ENCODE data around the gene SLCO3A1.

The SLCO3A1 gene

GRCh38 chr15:91853511-91853947 lies at the start of gene SLCO3A1:
Gene SLCO3A1 (plus strand): TSS chr15:91853708.
- peak; percentile 84 for DNase-seq
- CTCF ChIA-PET: interaction anchor here (0.9 to 7.5 kb wide), 7 partner anchors 10 to 552 kb away, joined by 3 to 61 read pairs (median 7); no protein-coding TSS in a partner anchor
- peak within 1 kb of the TSS; percentile 88 for H3K4me3 Mint-ChIP-seq
- H3K4me1 Mint-ChIP-seq: peaks cover 76% of the 10 kb centered on the region
- H3K27ac Mint-ChIP-seq: peak within 1 kb of the TSS; percentile 90
- H3K36me3 Mint-ChIP-seq: peaks cover 11% of the 10 kb centered on the region
- peaks cover 3% of the 10 kb centered on the region for H3K9me3 Mint-ChIP-seq
- H3K27me3 Mint-ChIP-seq: peaks cover 7% of the 10 kb centered on the region

GRCh38 chr15:91807122-91807521 lies 46.4 kb upstream of the SLCO3A1 start:
- H3K27ac Mint-ChIP-seq: no peak overlapping the region
- no peak overlapping the region for H3K4me3 Mint-ChIP-seq
- peaks cover 36% of the 10 kb centered on the region for H3K27me3 Mint-ChIP-seq
- no peaks in the 10 kb centered on the region for H3K9me3 Mint-ChIP-seq
- no peak for DNase-seq
- no peaks in the 10 kb centered on the region for H3K4me1 Mint-ChIP-seq
- no peaks in the 10 kb centered on the region for H3K36me3 Mint-ChIP-seq
- CTCF ChIA-PET: interaction anchor here (1.1 kb wide), 1 partner anchor 206 kb away, joined by 3 read pairs; no protein-coding TSS in a partner anchor

- peaks cover 14% of the 10 kb centered on the region for H3K9me3 Mint-ChIP-seq
- DNase-seq: no peak
- H3K4me1 Mint-ChIP-seq: no peaks in the 10 kb centered on the region
- CTCF ChIA-PET: no interaction called here
- H3K27me3 Mint-ChIP-seq: peaks cover 13% of the 10 kb centered on the region
- no peaks in the 10 kb centered on the region for H3K36me3 Mint-ChIP-seq
- no peak overlapping the region for H3K4me3 Mint-ChIP-seq
- H3K27ac Mint-ChIP-seq: no peak overlapping the region
Measured at GRCh38 chr15:91813924-91814323, 39.6 kb upstream of the SLCO3A1 start.

GRCh38 chr15:91816942-91817341 lies 36.6 kb upstream of the SLCO3A1 start:
- Mint-ChIP-seq H3K9me3 (peaks cover 14% of the 10 kb centered on the region), H3K36me3 (no peaks in the 10 kb centered on the region), H3K27ac (no peak overlapping the region), H3K4me1 (no peaks in the 10 kb centered on the region), H3K27me3 (peaks cover 8% of the 10 kb centered on the region), H3K4me3 (no peak overlapping the region)
- no peak for DNase-seq
- CTCF ChIA-PET: no interaction called here

GRCh38 chr15:91821458-91821857 lies 32.0 kb upstream of the SLCO3A1 start:
- Mint-ChIP-seq H3K27me3 (peaks cover 9% of the 10 kb centered on the region), H3K4me3 (no peak overlapping the region), H3K9me3 (no peaks in the 10 kb centered on the region), H3K4me1 (no peaks in the 10 kb centered on the region), H3K27ac (no peak overlapping the region), H3K36me3 (no peaks in the 10 kb centered on the region)
- DNase-seq: no peak
- CTCF ChIA-PET: interaction anchor here (1.5 to 1.6 kb wide), 2 partner anchors 8 to 115 kb away, joined by 5 to 6 read pairs; no protein-coding TSS in a partner anchor

GRCh38 chr15:91824256-91824655 lies 29.3 kb upstream of the SLCO3A1 start:
- no peak overlapping the region for H3K27ac Mint-ChIP-seq
- no peaks in the 10 kb centered on the region for H3K9me3 Mint-ChIP-seq
- peaks cover 14% of the 10 kb centered on the region for H3K27me3 Mint-ChIP-seq
- no peak for DNase-seq
- no peak overlapping the region for H3K4me3 Mint-ChIP-seq
- no peaks in the 10 kb centered on the region for H3K36me3 Mint-ChIP-seq
- no peaks in the 10 kb centered on the region for H3K4me1 Mint-ChIP-seq
- CTCF ChIA-PET: no interaction called here

GRCh38 chr15:91826443-91826842 lies 27.1 kb upstream of the SLCO3A1 start:
- no peak for DNase-seq
- H3K4me1 Mint-ChIP-seq: no peaks in the 10 kb centered on the region
- CTCF ChIA-PET: no interaction called here
- H3K27ac Mint-ChIP-seq: no peak overlapping the region
- H3K9me3 Mint-ChIP-seq: no peaks in the 10 kb centered on the region
- peaks cover 9% of the 10 kb centered on the region for H3K27me3 Mint-ChIP-seq
- H3K36me3 Mint-ChIP-seq: no peaks in the 10 kb centered on the region
- H3K4me3 Mint-ChIP-seq: no peak overlapping the region

GRCh38 chr15:91833056-91833455 lies 20.5 kb upstream of the SLCO3A1 start:
- no peak overlapping the region for H3K27ac Mint-ChIP-seq
- no peaks in the 10 kb centered on the region for H3K9me3 Mint-ChIP-seq
- CTCF ChIA-PET: no interaction called here
- H3K27me3 Mint-ChIP-seq: peaks cover 24% of the 10 kb centered on the region
- no peaks in the 10 kb centered on the region for H3K36me3 Mint-ChIP-seq
- H3K4me1 Mint-ChIP-seq: no peaks in the 10 kb centered on the region
- H3K4me3 Mint-ChIP-seq: no peak overlapping the region
- no peak for DNase-seq

- H3K4me3 Mint-ChIP-seq: no peak overlapping the region
- CTCF ChIA-PET: no interaction called here
- no peaks in the 10 kb centered on the region for H3K4me1 Mint-ChIP-seq
- H3K9me3 Mint-ChIP-seq: no peaks in the 10 kb centered on the region
- no peak for DNase-seq
- no peaks in the 10 kb centered on the region for H3K36me3 Mint-ChIP-seq
- no peak overlapping the region for H3K27ac Mint-ChIP-seq
- peaks cover 29% of the 10 kb centered on the region for H3K27me3 Mint-ChIP-seq
Measured at GRCh38 chr15:91839867-91840266, 13.6 kb upstream of the SLCO3A1 start.

GRCh38 chr15:91841861-91842260 lies 11.6 kb upstream of the SLCO3A1 start:
- H3K27me3 Mint-ChIP-seq: peaks cover 39% of the 10 kb centered on the region
- no peaks in the 10 kb centered on the region for H3K9me3 Mint-ChIP-seq
- CTCF ChIA-PET: no interaction called here
- DNase-seq: no peak
- no peak overlapping the region for H3K27ac Mint-ChIP-seq
- H3K36me3 Mint-ChIP-seq: no peaks in the 10 kb centered on the region
- H3K4me1 Mint-ChIP-seq: no peaks in the 10 kb centered on the region
- no peak overlapping the region for H3K4me3 Mint-ChIP-seq

- Mint-ChIP-seq H3K4me1 (peaks cover 5% of the 10 kb centered on the region), H3K9me3 (no peaks in the 10 kb centered on the region), H3K27ac (no peak overlapping the region), H3K36me3 (no peaks in the 10 kb centered on the region), H3K27me3 (peaks cover 33% of the 10 kb centered on the region), H3K4me3 (no peak overlapping the region)
- CTCF ChIA-PET: interaction anchor here (1.1 kb wide), 1 partner anchor 138 kb away, joined by 4 read pairs; no protein-coding TSS in a partner anchor
- no peak for DNase-seq
Measured at GRCh38 chr15:91844341-91844740, 9.2 kb upstream of the SLCO3A1 start.

GRCh38 chr15:91844928-91845327 lies 8.6 kb upstream of the SLCO3A1 start:
- Mint-ChIP-seq H3K27me3 (peaks cover 36% of the 10 kb centered on the region), H3K9me3 (peaks cover 2% of the 10 kb centered on the region)

GRCh38 chr15:91845720-91846119 lies 7.8 kb upstream of the SLCO3A1 start:
- H3K4me3 Mint-ChIP-seq: no peak overlapping the region
- peaks cover 19% of the 10 kb centered on the region for H3K4me1 Mint-ChIP-seq
- no peak for DNase-seq
- no peaks in the 10 kb centered on the region for H3K36me3 Mint-ChIP-seq
- peaks cover 3% of the 10 kb centered on the region for H3K9me3 Mint-ChIP-seq
- no peak overlapping the region for H3K27ac Mint-ChIP-seq
- CTCF ChIA-PET: interaction anchor here (1.0 kb wide), 1 partner anchor 237 kb away, joined by 3 read pairs; no protein-coding TSS in a partner anchor
- H3K27me3 Mint-ChIP-seq: peaks cover 36% of the 10 kb centered on the region

More at GRCh38 chr15:91844928-91845327, 8.6 kb upstream of the SLCO3A1 start:
- Mint-ChIP-seq H3K4me1 (peaks cover 11% of the 10 kb centered on the region), H3K4me3 (no peak overlapping the region), H3K27ac (no peak overlapping the region), H3K36me3 (no peaks in the 10 kb centered on the region)
- CTCF ChIA-PET: interaction anchor here (1.1 kb wide), 1 partner anchor 139 kb away, joined by 4 read pairs; no protein-coding TSS in a partner anchor
- no peak for DNase-seq

GRCh38 chr15:91849180-91849579 lies 4.3 kb upstream of the SLCO3A1 start:
- H3K27ac Mint-ChIP-seq: no peak overlapping the region

GRCh38 chr15:91849749-91850161 lies 3.8 kb upstream of the SLCO3A1 start:
- no peak for DNase-seq
- CTCF ChIA-PET: interaction anchor here (0.6 to 7.5 kb wide), 10 partner anchors 9 to 229 kb away, joined by 3 to 61 read pairs (median 6); no protein-coding TSS in a partner anchor
- no peak overlapping the region for H3K4me3 Mint-ChIP-seq
- H3K27ac Mint-ChIP-seq: no peak overlapping the region
- H3K27me3 Mint-ChIP-seq: peaks cover 28% of the 10 kb centered on the region
- peaks cover 3% of the 10 kb centered on the region for H3K9me3 Mint-ChIP-seq
- peaks cover 3% of the 10 kb centered on the region for H3K36me3 Mint-ChIP-seq
- H3K4me1 Mint-ChIP-seq: peaks cover 39% of the 10 kb centered on the region

More at GRCh38 chr15:91849180-91849579, 4.3 kb upstream of the SLCO3A1 start:
- peaks cover 3% of the 10 kb centered on the region for H3K9me3 Mint-ChIP-seq
- peaks cover 1% of the 10 kb centered on the region for H3K36me3 Mint-ChIP-seq
- H3K4me1 Mint-ChIP-seq: peaks cover 35% of the 10 kb centered on the region
- CTCF ChIA-PET: interaction anchor here (0.6 to 7.5 kb wide), 9 partner anchors 9 to 229 kb away, joined by 3 to 61 read pairs (median 9); no protein-coding TSS in a partner anchor
- no peak overlapping the region for H3K4me3 Mint-ChIP-seq
- no peak for DNase-seq
- H3K27me3 Mint-ChIP-seq: peaks cover 29% of the 10 kb centered on the region
